Loucy (cell line): ENCODE measurements around the gene CCDC144A.
"Not testable (repeated sequence)": the region's sequence is repeated elsewhere in the genome, so short reads cannot be mapped to it uniquely, and the experiment has no call there.

Experiments
- H2AFZ ChIP-seq: fragments of 200-600 bp; sonication (generic); 2 replicates; pipeline ENCODE4 v1.6.0; 2016; ENCODE audit warnings: antibody characterized with exemption, mild to moderate bottlenecking, low read length, moderate library complexity
- H3F3A ChIP-seq: fragments of 200-600 bp; 2 replicates; pipeline ENCODE4 v1.6.0; 2016; ENCODE audit warnings: antibody characterized with exemption, low read depth, mild to moderate bottlenecking
- H3K27me3 ChIP-seq: fragments of 200-600 bp; sonication (generic); 2 replicates; pipeline ENCODE4 v1.6.1; 2014; ENCODE audit warnings: low read length, mild to moderate bottlenecking; ENCODE audit not compliant: insufficient read depth, poor library complexity, severe bottlenecking
- H3K36me3 ChIP-seq: fragments of 200-600 bp; sonication (generic); 2 replicates; pipeline ENCODE4 v1.6.1; 2016; ENCODE audit warnings: low read length; ENCODE audit not compliant: insufficient read depth
- H3K4me1 ChIP-seq: fragments of 200-600 bp; sonication (generic); 2 replicates; pipeline ENCODE4 v1.5.1; 2014; ENCODE audit warnings: low read length, mild to moderate bottlenecking; ENCODE audit not compliant: insufficient read depth, poor library complexity, severe bottlenecking
- H3K4me2 ChIP-seq: fragments of 200-600 bp; sonication (generic); 2 replicates; pipeline ENCODE4 v1.6.0; 2014; ENCODE audit warnings: antibody characterized with exemption, low read length, low read depth, mild to moderate bottlenecking; ENCODE audit not compliant: poor library complexity, severe bottlenecking
- H3K4me3 ChIP-seq: fragments of 200-600 bp; sonication (generic); 2 replicates; pipeline ENCODE4 v1.5.1; 2014; ENCODE audit warnings: low read length, mild to moderate bottlenecking, mixed read lengths; ENCODE audit not compliant: poor library complexity, severe bottlenecking
- H3K79me2 ChIP-seq: fragments of 200-600 bp; sonication (generic); 2 replicates; pipeline ENCODE4 v1.6.1; 2014; ENCODE audit warnings: low read length; ENCODE audit not compliant: insufficient read depth
- H3K9ac ChIP-seq: fragments of 200-600 bp; sonication (generic); 2 replicates; pipeline ENCODE4 v1.6.0; 2014; ENCODE audit warnings: mild to moderate bottlenecking, low read depth, low read length, moderate library complexity; ENCODE audit not compliant: poor library complexity, severe bottlenecking
- H3K9me2 ChIP-seq: fragments of 200-600 bp; sonication (generic); replicated peaks from 2 replicates; pipeline ENCODE4 v1.6.1; 2016; ENCODE audit warnings: low read depth, low read length, mixed read lengths
- H3K9me3 ChIP-seq: fragments of 200-600 bp; sonication (generic); 2 replicates; pipeline ENCODE4 v1.6.1; 2014; ENCODE audit warnings: mild to moderate bottlenecking, antibody characterized with exemption, low read length, low read depth; ENCODE audit not compliant: insufficient read depth
- H4K20me1 ChIP-seq: fragments of 200-600 bp; sonication (generic); 2 replicates; pipeline ENCODE4 v1.6.0; 2014; ENCODE audit warnings: antibody characterized with exemption, low read length, mild to moderate bottlenecking; ENCODE audit not compliant: insufficient read depth, poor library complexity, severe bottlenecking
- EZH2phosphoT487 ChIP-seq: fragments of 200-600 bp; IDR thresholded peaks from 2 replicates; pipeline ENCODE4 v1.6.1; 2018; ENCODE audit warnings: antibody characterized with exemption, mild to moderate bottlenecking, moderate library complexity, borderline replicate concordance
- TF ChIP-seq, protein P1 (sequence below): fragments of 200-600 bp; sonication (generic); conservative IDR thresholded peaks from 2 replicates; pipeline ENCODE4 v1.5.1; 2014; ENCODE audit warnings: mild to moderate bottlenecking, antibody characterized with exemption, low read length

CCDC144A gene

DNA sequence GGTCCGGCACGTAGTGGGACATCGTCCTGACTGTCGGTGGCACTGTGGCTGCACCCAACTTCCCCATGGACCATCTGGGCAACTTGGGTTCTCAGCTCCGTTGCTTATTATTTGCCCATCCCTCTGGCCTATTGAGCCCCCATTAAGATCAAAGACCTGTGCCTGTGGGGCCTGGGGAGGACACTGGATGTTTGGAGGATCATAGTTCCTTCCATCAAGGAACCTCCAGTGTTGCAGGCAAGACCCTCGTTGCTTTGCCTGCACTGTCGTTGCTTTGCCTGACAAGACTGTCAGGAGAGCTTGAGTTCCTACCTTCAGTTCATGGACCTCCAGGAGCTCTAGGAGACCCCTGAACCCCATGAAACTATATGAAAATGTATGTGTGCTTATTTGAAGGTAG lies 127.2 kb downstream of the CCDC144A start:
- no peak overlapping the region for H3K4me3 ChIP-seq
- H3F3A ChIP-seq: no peaks in the 10 kb centered on the region
- no peaks in the 10 kb centered on the region for H3K79me2 ChIP-seq
- TF ChIP-seq, protein P1, sequence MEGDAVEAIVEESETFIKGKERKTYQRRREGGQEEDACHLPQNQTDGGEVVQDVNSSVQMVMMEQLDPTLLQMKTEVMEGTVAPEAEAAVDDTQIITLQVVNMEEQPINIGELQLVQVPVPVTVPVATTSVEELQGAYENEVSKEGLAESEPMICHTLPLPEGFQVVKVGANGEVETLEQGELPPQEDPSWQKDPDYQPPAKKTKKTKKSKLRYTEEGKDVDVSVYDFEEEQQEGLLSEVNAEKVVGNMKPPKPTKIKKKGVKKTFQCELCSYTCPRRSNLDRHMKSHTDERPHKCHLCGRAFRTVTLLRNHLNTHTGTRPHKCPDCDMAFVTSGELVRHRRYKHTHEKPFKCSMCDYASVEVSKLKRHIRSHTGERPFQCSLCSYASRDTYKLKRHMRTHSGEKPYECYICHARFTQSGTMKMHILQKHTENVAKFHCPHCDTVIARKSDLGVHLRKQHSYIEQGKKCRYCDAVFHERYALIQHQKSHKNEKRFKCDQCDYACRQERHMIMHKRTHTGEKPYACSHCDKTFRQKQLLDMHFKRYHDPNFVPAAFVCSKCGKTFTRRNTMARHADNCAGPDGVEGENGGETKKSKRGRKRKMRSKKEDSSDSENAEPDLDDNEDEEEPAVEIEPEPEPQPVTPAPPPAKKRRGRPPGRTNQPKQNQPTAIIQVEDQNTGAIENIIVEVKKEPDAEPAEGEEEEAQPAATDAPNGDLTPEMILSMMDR: no peak
- TF ChIP-seq EZH2phosphoT487: no peak
- H3K4me2 ChIP-seq: no peak overlapping the region
- no peaks in the 10 kb centered on the region for H3K9me2 ChIP-seq
- no peak overlapping the region for H2AFZ ChIP-seq
- H3K36me3 ChIP-seq: no peaks in the 10 kb centered on the region
- no peaks in the 10 kb centered on the region for H3K4me1 ChIP-seq
- H3K9me3 ChIP-seq: no peaks in the 10 kb centered on the region
- no peak overlapping the region for H3K9ac ChIP-seq
- H4K20me1 ChIP-seq: no peaks in the 10 kb centered on the region
- no peaks in the 10 kb centered on the region for H3K27me3 ChIP-seq

DNA sequence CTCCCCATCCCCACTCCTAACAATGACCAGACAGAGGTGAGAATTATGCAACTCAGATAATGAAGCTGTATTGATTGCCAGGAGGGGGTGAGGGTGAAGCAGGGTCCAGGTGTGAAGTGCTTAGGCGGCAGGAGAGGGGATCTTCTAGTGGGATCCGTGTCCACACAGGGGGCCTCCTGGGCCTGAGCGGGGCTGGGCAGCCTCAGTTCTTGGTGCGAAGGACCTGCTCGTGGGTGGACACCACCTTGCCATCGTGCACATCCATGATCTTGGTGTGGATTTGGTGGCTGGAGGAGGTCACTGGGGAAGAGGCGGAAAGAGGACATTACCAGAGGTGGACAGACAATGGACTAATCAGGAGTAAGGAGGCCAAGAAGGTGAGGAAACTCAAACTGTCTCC lies 127.9 kb downstream of the CCDC144A start:
- not testable (repeated sequence) for H2AFZ ChIP-seq, H3K79me2 ChIP-seq, H3K36me3 ChIP-seq, H3K4me2 ChIP-seq, H3K4me1 ChIP-seq, H3K9me3 ChIP-seq, H3K9ac ChIP-seq, H3K9me2 ChIP-seq, H3K4me3 ChIP-seq, H4K20me1 ChIP-seq, H3F3A ChIP-seq, H3K27me3 ChIP-seq

DNA sequence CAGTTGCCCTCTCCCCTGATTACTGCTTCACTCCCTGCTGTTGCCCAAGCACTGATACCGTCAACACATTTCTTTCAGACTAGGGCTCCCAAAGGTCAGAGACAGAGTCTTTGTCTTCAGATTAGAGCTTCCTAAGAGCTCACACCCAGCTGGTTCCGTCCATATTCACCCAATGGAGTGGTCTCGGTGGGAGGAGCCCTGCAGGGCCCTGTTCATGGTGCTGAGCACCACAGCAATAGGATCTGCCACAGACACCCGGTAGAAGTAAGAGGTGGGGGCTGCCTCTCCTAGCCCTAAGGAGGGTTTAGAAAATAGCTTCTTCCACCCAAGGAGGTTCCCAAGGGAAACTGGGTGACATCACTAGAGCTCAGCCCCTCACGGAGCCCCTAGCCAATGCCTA lies 128.3 kb downstream of the CCDC144A start:
- no peaks in the 10 kb centered on the region for H3F3A ChIP-seq
- no peaks in the 10 kb centered on the region for H3K36me3 ChIP-seq
- no peaks in the 10 kb centered on the region for H3K79me2 ChIP-seq
- no peak overlapping the region for H3K9ac ChIP-seq
- H3K4me3 ChIP-seq: no peak overlapping the region
- no peaks in the 10 kb centered on the region for H3K27me3 ChIP-seq
- TF ChIP-seq EZH2phosphoT487: no peak
- TF ChIP-seq, protein P1: no peak
- H4K20me1 ChIP-seq: no peaks in the 10 kb centered on the region
- no peaks in the 10 kb centered on the region for H3K9me2 ChIP-seq
- no peak overlapping the region for H2AFZ ChIP-seq
- H3K4me2 ChIP-seq: no peak overlapping the region
- H3K4me1 ChIP-seq: no peaks in the 10 kb centered on the region
- no peaks in the 10 kb centered on the region for H3K9me3 ChIP-seq

DNA sequence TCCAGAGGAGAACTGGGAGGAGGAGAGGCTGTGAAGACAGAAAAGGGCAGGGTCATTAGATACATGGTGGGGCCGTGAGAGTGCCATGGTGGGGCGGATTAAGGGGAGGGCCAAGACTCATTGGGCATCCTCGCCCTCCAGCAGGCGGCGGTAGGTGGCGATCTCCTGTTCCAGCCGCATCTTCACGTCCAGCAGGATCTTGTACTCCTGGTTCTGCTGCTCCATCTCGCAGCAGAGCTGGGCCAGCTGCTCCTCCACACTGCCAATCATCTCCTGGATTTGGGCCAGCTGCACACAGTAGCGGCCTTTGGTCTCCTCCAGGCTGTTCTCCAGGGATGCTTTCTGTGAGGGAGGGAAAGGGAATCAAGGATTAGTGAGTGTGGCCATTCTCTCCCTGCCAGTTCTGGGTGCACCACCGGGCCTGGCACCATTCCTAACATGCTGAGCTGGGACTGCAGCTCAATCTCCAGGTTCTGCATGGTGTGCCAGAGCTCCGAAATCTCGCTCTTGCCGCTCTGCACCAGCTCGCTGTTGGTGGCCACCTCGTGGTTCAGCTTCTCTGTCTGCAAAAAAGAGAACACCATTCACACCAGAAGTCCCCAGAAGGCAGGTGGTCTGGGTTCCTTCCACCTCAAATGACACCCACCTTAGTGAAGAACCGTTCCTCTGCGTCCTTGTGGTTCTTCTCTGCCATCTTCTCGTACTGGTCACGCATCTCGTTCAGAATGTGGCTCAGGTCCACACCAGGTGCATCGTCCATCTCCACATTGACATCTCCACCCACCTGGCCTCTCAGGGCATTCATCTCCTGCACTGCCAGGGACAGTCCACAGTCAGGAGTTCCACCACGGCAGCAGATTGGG lies 129.0 kb downstream of the CCDC144A start:
- Histone ChIP-seq H3K9me2 (no peaks in the 10 kb centered on the region), H2AFZ (no peak overlapping the region), H4K20me1 (no peaks in the 10 kb centered on the region), H3K4me2 (no peak overlapping the region), H3K79me2 (no peaks in the 10 kb centered on the region), H3K9me3 (no peaks in the 10 kb centered on the region), H3K27me3 (no peaks in the 10 kb centered on the region), H3K4me3 (no peak overlapping the region), H3F3A (no peaks in the 10 kb centered on the region), H3K36me3 (no peaks in the 10 kb centered on the region), H3K9ac (no peak overlapping the region), H3K4me1 (no peaks in the 10 kb centered on the region)
- TF ChIP-seq, protein P1: no peak
- TF ChIP-seq EZH2phosphoT487: no peak
